Measurements from ENCODE around the gene DAAM2.

DNA sequence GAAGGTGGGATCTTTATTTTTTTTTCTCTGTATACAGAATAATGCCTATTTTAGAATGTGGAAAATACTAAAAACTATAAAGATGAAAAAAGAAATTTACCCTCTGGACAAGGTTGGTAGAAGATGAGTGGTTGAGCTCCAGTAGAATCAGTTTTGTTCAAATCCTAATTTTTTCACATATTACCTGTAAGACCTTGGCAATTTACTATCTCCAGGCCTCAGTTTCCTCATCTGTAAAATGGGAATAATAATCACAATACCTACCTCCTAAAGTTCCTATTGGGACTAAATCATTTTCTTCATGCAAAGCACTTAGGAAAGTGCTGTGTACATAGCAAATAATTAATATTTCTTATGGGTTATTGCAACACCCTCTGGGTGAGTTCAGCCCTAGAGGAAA lies 28.4 kb downstream of the DAAM2 start:
- no peak for TF ChIP-seq NCOA1 (IDR thresholded peaks at IDR 0.05; ENCODE audit: low read depth)
- TF ChIP-seq SMARCE1 (IDR thresholded peaks at IDR 0.05), result no peak
- no peak for TF ChIP-seq CTCF (IDR thresholded peaks at IDR 0.05 in 2 of 3, conservative IDR thresholded peaks at IDR 0.05 in 1 of 3; ENCODE audit: insufficient read depth in 2 of 3, low read depth in 1 of 3, low read length in 3 of 3)
- TF ChIP-seq POLR2A (conservative IDR thresholded peaks at IDR 0.05), result no peak
- TF ChIP-seq, protein P1, sequence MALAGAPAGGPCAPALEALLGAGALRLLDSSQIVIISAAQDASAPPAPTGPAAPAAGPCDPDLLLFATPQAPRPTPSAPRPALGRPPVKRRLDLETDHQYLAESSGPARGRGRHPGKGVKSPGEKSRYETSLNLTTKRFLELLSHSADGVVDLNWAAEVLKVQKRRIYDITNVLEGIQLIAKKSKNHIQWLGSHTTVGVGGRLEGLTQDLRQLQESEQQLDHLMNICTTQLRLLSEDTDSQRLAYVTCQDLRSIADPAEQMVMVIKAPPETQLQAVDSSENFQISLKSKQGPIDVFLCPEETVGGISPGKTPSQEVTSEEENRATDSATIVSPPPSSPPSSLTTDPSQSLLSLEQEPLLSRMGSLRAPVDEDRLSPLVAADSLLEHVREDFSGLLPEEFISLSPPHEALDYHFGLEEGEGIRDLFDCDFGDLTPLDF (CRISPR knock-in tag; IDR thresholded peaks at IDR 0.05), result no peak
- no peak for TF ChIP-seq TRIM28 (IDR thresholded peaks at IDR 0.05)
- TF ChIP-seq TARDBP (IDR thresholded peaks at IDR 0.05), result no peak
- no peak for TF ChIP-seq CAMTA2 (CRISPR knock-in tag; conservative IDR thresholded peaks at IDR 0.05)
- TF ChIP-seq, protein P2, sequence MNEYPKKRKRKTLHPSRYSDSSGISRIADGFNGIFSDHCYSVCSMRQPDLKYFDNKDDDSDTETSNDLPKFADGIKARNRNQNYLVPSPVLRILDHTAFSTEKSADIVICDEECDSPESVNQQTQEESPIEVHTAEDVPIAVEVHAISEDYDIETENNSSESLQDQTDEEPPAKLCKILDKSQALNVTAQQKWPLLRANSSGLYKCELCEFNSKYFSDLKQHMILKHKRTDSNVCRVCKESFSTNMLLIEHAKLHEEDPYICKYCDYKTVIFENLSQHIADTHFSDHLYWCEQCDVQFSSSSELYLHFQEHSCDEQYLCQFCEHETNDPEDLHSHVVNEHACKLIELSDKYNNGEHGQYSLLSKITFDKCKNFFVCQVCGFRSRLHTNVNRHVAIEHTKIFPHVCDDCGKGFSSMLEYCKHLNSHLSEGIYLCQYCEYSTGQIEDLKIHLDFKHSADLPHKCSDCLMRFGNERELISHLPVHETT (CRISPR knock-in tag; conservative IDR thresholded peaks at IDR 0.05 in 1 of 2, IDR thresholded peaks at IDR 0.05 in 1 of 2), result no peak
- no peak for TF ChIP-seq SREBF1 (IDR thresholded peaks at IDR 0.05; ENCODE audit: borderline replicate concordance, low read depth, low read length)
